Keratinocyte (primary cell): ENCODE data around the gene FAM90A26.
"Not testable (repeated sequence)": the region's sequence is repeated elsewhere in the genome, so short reads cannot be mapped to it uniquely, and the experiment has no call there.

ENCODE experiments used
- CTCF ChIP-seq, 3 experiments: IDR thresholded peaks in 1 of 3; conservative IDR thresholded peaks in 1 of 3; optimal IDR thresholded peaks in 1 of 3; 2 replicates in 2 of 3; 3 replicates in 1 of 3; pipeline versions ENCODE3 to v1.5.1; 2011; ENCODE audit warnings: low read length in 3 of 3, mild to moderate bottlenecking in 3 of 3, moderate library complexity in 2 of 3, control low read depth in 1 of 3, inconsistent platforms in 1 of 3; ENCODE audit not compliant: insufficient read depth in 2 of 3; ENCODE audit errors: extremely low read depth in 1 of 3
- EZH2 ChIP-seq: IDR thresholded peaks from one replicate; pipeline ENCODE4 v1.6.1; 2012; ENCODE audit warnings: inconsistent platforms, mild to moderate bottlenecking, low read length, moderate library complexity

DNA sequence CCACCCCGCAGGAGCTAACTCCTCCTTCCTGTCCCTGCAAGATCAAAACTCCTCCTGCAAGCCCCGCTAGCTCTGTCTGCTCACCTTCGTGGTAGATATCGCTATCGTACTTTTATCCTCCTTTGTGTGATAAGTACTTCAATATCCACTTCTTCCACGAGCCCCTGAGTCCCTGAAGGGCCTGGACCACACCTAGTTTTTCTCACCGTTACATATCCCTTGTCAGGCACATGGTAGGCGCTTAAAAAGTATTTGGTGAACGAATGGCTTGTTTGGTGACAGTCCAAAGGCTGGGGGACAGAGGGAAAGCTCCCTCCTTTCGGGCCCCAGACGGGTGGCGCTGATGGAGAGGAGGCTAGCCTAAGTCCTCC, 18.4 kb upstream of the FAM90A26 start:
- TF ChIP-seq CTCF (optimal IDR thresholded peaks at IDR 0.05 in 1 of 3, IDR thresholded peaks at IDR 0.05 in 1 of 3, conservative IDR thresholded peaks at IDR 0.05 in 1 of 3; ENCODE audit: extremely low read depth in 1 of 3, insufficient read depth in 2 of 3, low read length in 3 of 3); EZH2: not testable (repeated sequence)
